ENCODE data around the gene ABCB11.

GRCh38 chr2:168935810-168936581 is 95.1 kb downstream of the ABCB11 start:
- TF ChIP-seq CTCF (IDR thresholded peaks at IDR 0.05) (no peak), EP300 (IDR thresholded peaks at IDR 0.05) (no peak), POLR2A (IDR thresholded peaks at IDR 0.05) (no peak)
